ENCODE measurements around the gene TMEM266.

TMEM266 gene

DNA sequence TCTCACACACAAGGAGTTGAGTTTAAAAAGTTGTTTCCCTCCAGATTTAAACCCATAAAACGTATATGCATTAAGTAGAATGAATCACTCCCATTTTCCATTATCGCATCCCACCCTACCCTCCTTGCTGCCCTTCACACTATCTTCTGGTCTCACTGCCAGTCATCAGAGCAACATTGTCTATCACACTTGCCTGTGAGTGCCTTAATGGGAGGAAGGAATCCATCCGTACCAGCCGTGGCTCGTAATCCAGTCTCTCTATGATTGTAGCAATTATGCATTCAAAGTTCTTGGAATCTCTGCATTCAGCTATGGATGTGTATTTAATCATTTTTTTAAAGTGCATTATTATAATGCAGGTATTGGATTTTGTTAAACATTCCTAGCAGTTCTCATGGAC lies 1.9 kb downstream of the TMEM266 start:
- DNase-seq (ENCODE audit: low read depth, low spot score), result no peak
- Histone ChIP-seq H3K36me3 (ENCODE audit: insufficient read depth, low read length) (no peaks in the 10 kb centered on the region), H3K9me3 (ENCODE audit: low read depth, low read length) (no peaks in the 10 kb centered on the region), H3K9ac (ENCODE audit: insufficient read length) (no peak overlapping the region), H3K27ac (no peak overlapping the region), H3K4me3 (no peak overlapping the region)
- TF ChIP-seq EZH2 (IDR thresholded peaks at IDR 0.05) (no peak), FOXP2 (optimal IDR thresholded peaks at IDR 0.05; ENCODE audit: control extremely low read depth, extremely low read length, insufficient read depth) (no peak), POLR2AphosphoS5 (IDR thresholded peaks at IDR 0.05; ENCODE audit: borderline replicate concordance, low read depth, low read length) (no peak)

DNA sequence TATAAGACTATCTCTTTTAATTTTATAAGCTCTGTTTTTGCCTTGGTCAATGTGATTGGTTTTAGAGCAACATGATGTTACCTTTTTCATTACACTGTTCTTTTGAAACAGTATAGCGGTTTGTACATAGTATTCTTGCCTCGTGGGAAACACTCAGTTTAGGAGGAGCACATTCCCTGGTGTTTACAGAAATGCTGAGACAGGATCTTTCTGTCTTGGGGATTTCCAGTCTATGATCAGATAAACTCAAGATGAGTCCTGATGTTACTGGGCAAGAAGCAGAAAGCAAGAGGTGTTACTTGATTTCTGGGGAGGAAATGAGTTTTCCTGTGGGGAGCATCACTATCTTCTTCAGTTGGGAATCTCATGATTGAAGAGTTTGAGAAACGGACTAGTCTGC lies 2.5 kb downstream of the TMEM266 start:
- Histone ChIP-seq H3K4me3 (no peak overlapping the region), H3K27ac (no peak overlapping the region), H3K36me3 (ENCODE audit: insufficient read depth, low read length) (no peaks in the 10 kb centered on the region), H3K9me3 (ENCODE audit: low read depth, low read length) (no peaks in the 10 kb centered on the region), H3K9ac (ENCODE audit: insufficient read length) (no peak overlapping the region)
- TF ChIP-seq POLR2AphosphoS5 (IDR thresholded peaks at IDR 0.05; ENCODE audit: borderline replicate concordance, low read depth, low read length), result no peak
- TF ChIP-seq FOXP2 (optimal IDR thresholded peaks at IDR 0.05; ENCODE audit: control extremely low read depth, extremely low read length, insufficient read depth), result no peak
- TF ChIP-seq EZH2 (IDR thresholded peaks at IDR 0.05), result no peak
- DNase-seq (ENCODE audit: low read depth, low spot score), result no peak

DNA sequence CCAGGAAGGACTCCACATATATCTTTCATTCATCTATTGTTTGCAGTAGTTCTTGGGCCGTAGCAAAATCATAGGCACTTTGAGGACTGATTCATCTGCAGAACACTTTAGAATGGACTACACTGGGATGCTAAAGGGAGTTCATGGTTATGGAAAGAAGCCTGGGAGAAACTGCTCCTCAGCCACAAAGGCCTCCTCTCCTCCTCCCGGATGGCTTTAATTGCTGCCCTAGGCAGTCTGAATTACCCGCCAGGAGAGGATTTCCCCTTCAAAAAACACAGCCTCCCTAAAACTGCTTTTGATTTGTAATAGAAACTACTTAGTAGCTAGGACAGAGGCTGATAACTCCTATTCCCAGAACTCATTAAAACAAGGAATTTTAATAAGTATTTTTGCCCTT lies 4.6 kb downstream of the TMEM266 start:
- H3K4me3 ChIP-seq, result no peak overlapping the region
- H3K27ac ChIP-seq, result no peak overlapping the region
- H3K9ac ChIP-seq (ENCODE audit: insufficient read length), result no peak overlapping the region
- H3K36me3 ChIP-seq (ENCODE audit: insufficient read depth, low read length), result no peaks in the 10 kb centered on the region
- no peaks in the 10 kb centered on the region for H3K9me3 ChIP-seq (ENCODE audit: low read depth, low read length)
- no peak for TF ChIP-seq POLR2AphosphoS5 (IDR thresholded peaks at IDR 0.05; ENCODE audit: borderline replicate concordance, low read depth, low read length)
- TF ChIP-seq FOXP2 (optimal IDR thresholded peaks at IDR 0.05; ENCODE audit: control extremely low read depth, extremely low read length, insufficient read depth), result no peak
- TF ChIP-seq EZH2 (IDR thresholded peaks at IDR 0.05), result no peak
- DNase-seq (ENCODE audit: low read depth, low spot score), result no peak

DNA sequence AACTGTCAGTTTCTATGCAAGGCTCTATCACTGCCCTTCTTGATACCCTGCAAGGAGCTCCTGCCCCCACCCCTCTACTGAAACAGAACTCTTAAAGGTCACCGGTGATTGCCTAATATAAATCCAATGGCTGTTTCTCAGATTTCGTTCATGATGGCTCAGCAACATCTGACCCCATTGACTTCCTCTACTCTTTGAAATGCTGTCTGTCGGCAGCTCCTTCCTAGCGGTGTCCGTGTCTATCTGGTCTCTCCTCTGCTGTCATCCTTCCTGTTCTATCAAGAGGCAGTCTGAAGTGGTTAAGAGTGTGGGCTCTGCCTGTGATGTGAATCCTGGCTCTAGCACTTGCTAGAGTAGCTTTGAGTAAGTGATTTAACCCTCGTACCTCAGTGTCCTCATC lies 5.5 kb downstream of the TMEM266 start:
- Histone ChIP-seq H3K36me3 (ENCODE audit: insufficient read depth, low read length) (no peaks in the 10 kb centered on the region), H3K4me3 (no peak overlapping the region), H3K27ac (no peak overlapping the region), H3K9me3 (ENCODE audit: low read depth, low read length) (no peaks in the 10 kb centered on the region), H3K9ac (ENCODE audit: insufficient read length) (no peak overlapping the region)
- TF ChIP-seq FOXP2 (optimal IDR thresholded peaks at IDR 0.05; ENCODE audit: control extremely low read depth, extremely low read length, insufficient read depth), result no peak
- TF ChIP-seq EZH2 (IDR thresholded peaks at IDR 0.05), result no peak
- TF ChIP-seq POLR2AphosphoS5 (IDR thresholded peaks at IDR 0.05; ENCODE audit: borderline replicate concordance, low read depth, low read length), result no peak
- no peak for DNase-seq (ENCODE audit: low read depth, low spot score)

DNA sequence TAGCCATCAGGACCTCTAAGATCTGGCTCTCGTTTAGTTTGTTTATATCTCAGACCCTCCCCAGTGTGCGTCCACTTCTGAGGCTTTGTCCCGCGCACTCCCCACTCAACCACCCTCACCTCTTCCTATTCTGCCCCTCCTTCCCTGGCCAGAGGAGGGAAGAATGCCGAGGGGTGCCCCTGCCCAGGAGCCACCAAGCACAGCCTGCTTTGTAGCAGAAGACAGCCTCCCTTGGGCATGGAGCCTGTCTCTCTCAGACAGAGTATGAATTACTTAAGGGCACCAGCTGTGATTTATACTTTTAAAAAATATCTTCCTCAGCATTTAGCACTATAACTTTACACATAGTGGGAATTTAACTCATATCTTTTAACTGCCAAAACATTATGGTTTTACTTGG lies 6.0 kb downstream of the TMEM266 start:
- Histone ChIP-seq H3K9me3 (ENCODE audit: low read depth, low read length) (no peaks in the 10 kb centered on the region), H3K9ac (ENCODE audit: insufficient read length) (no peak overlapping the region), H3K27ac (no peak overlapping the region), H3K36me3 (ENCODE audit: insufficient read depth, low read length) (no peaks in the 10 kb centered on the region), H3K4me3 (no peak overlapping the region)
- no peak for DNase-seq (ENCODE audit: low read depth, low spot score)
- TF ChIP-seq FOXP2 (optimal IDR thresholded peaks at IDR 0.05; ENCODE audit: control extremely low read depth, extremely low read length, insufficient read depth) (no peak), EZH2 (IDR thresholded peaks at IDR 0.05) (no peak)

DNA sequence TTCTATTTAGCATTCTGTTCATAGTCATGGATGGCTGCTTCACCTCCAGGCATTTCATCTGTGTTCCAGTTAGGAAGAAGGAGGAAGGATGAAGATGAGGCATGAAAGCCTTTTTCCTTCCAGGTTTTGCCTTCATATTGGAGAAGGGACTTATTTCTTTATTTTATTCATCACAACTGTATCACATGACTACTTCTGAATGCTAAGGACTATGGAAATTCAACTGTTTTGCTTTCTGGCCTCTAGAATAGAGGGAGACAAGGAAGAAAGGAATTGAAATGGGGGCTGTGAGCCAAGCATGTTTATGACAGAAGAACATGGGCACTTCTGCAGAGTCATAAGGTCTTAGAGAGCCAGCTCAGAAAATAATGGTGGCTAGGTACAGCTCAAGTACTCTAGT lies 10.4 kb downstream of the TMEM266 start:
- TF ChIP-seq FOXP2 (optimal IDR thresholded peaks at IDR 0.05; ENCODE audit: control extremely low read depth, extremely low read length, insufficient read depth) (no peak), POLR2AphosphoS5 (IDR thresholded peaks at IDR 0.05; ENCODE audit: borderline replicate concordance, low read depth, low read length) (no peak), EZH2 (IDR thresholded peaks at IDR 0.05) (no peak)
- no peak overlapping the region for H3K27ac ChIP-seq
- no peaks in the 10 kb centered on the region for H3K36me3 ChIP-seq (ENCODE audit: insufficient read depth, low read length)
- H3K4me3 ChIP-seq, result no peak overlapping the region
- H3K9me3 ChIP-seq (ENCODE audit: low read depth, low read length), result no peaks in the 10 kb centered on the region
- H3K9ac ChIP-seq (ENCODE audit: insufficient read length), result no peak overlapping the region
- no peak for DNase-seq (ENCODE audit: low read depth, low spot score)

DNA sequence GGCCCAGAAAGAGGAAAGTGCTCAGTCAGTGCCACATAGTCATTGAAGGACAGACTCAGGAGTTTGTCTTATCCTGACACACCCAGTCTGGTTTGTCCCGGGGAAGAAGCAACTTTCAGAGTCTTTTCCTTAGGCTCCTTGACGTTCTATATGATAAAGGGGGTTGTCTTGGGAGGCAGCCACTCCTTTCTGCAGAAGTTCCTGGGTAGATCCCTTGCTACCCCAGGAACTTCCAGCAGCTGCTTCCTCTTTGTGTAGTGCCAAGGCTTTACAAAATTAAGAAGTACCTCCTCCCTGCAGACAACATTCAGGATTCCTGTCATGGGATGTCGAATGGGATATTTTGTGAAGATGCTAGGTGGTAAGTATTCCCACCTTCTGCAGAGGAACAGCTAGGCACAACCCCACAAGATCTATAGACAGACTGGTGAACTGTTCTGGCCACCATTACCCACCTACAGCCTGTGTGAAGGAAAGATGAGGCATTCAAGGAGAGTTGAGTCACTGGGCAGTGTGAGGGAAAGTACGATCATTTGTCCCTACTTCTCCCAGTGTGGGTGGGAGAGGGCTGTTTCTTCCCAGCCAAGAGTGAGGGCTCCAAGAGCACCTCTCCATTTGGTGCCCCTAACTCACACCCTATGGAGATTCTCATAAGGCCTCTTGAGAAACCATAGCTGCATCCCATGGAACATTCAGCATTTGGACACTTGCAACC lies 11.3 kb downstream of the TMEM266 start:
- H3K36me3 ChIP-seq (ENCODE audit: insufficient read depth, low read length), result no peaks in the 10 kb centered on the region
- no peak for DNase-seq (ENCODE audit: low read depth, low spot score)
- no peak overlapping the region for H3K9ac ChIP-seq (ENCODE audit: insufficient read length)
- TF ChIP-seq FOXP2 (optimal IDR thresholded peaks at IDR 0.05; ENCODE audit: control extremely low read depth, extremely low read length, insufficient read depth), result no peak
- H3K9me3 ChIP-seq (ENCODE audit: low read depth, low read length), result no peaks in the 10 kb centered on the region
- H3K4me3 ChIP-seq, result no peak overlapping the region
- H3K27ac ChIP-seq, result no peak overlapping the region

DNA sequence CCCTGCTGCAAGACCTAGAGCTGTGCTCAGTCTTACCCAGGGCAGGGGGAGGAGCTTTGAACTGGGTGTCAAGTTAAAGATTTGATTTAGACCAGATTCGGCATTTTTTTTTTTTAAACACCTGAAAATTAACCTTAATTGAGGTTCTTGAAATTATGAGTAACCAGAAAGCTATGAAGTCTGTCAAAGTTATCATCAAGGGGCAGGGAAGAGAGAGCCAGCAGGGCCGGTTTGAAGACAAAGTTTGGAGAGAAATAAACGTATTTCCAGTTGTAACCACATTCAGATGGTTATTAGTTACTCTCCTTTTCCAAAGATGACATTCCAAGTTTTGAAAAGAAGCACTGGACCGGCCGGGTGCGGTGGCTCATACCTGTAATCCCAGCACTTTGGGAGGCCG lies 12.0 kb downstream of the TMEM266 start:
- H3K36me3 ChIP-seq (ENCODE audit: insufficient read depth, low read length), result no peaks in the 10 kb centered on the region
- DNase-seq (ENCODE audit: low read depth, low spot score), result no peak
- H3K9ac ChIP-seq (ENCODE audit: insufficient read length), result no peak overlapping the region
- no peaks in the 10 kb centered on the region for H3K9me3 ChIP-seq (ENCODE audit: low read depth, low read length)
- H3K4me3 ChIP-seq, result no peak overlapping the region
- H3K27ac ChIP-seq, result no peak overlapping the region
- TF ChIP-seq POLR2AphosphoS5 (IDR thresholded peaks at IDR 0.05; ENCODE audit: borderline replicate concordance, low read depth, low read length) (no peak), FOXP2 (optimal IDR thresholded peaks at IDR 0.05; ENCODE audit: control extremely low read depth, extremely low read length, insufficient read depth) (no peak), EZH2 (IDR thresholded peaks at IDR 0.05) (no peak)

DNA sequence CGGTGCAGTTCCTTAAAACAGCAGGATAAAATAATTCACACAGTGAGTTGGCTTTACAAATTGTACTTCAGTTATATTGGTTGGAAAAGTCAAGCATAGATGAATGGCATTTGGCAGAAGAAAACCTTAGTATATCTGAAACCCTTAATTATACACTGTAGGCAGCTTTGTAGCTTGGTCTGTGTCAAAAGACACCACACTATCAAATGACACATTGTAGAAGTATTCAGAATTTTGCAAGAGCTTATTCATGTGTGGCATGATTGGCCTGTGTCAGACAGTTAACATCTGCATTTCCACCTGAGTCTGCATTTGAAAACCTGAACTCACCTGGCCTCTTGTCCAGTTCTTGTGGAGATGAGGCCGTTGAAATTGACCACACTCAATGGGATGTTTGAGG lies 13.8 kb downstream of the TMEM266 start:
- DNase-seq (ENCODE audit: low read depth, low spot score), result no peak
- H3K4me3 ChIP-seq, result no peak overlapping the region
- H3K9me3 ChIP-seq (ENCODE audit: low read depth, low read length), result no peaks in the 10 kb centered on the region
- H3K36me3 ChIP-seq (ENCODE audit: insufficient read depth, low read length), result no peaks in the 10 kb centered on the region
- no peak for TF ChIP-seq POLR2AphosphoS5 (IDR thresholded peaks at IDR 0.05; ENCODE audit: borderline replicate concordance, low read depth, low read length)
- TF ChIP-seq FOXP2 (optimal IDR thresholded peaks at IDR 0.05; ENCODE audit: control extremely low read depth, extremely low read length, insufficient read depth), result no peak
- TF ChIP-seq EZH2 (IDR thresholded peaks at IDR 0.05), result no peak
- H3K9ac ChIP-seq (ENCODE audit: insufficient read length), result no peak overlapping the region
- no peak overlapping the region for H3K27ac ChIP-seq
